Measurements from ENCODE around the gene NLK.

- TF ChIP-seq NR1H2 (CRISPR knock-in tag; IDR thresholded peaks at IDR 0.05), result no peak
- TF ChIP-seq JUN (CRISPR knock-in tag; IDR thresholded peaks at IDR 0.05), result no peak
- no peak for TF ChIP-seq CREM (CRISPR knock-in tag; IDR thresholded peaks at IDR 0.05)
- TF ChIP-seq, protein P1, sequence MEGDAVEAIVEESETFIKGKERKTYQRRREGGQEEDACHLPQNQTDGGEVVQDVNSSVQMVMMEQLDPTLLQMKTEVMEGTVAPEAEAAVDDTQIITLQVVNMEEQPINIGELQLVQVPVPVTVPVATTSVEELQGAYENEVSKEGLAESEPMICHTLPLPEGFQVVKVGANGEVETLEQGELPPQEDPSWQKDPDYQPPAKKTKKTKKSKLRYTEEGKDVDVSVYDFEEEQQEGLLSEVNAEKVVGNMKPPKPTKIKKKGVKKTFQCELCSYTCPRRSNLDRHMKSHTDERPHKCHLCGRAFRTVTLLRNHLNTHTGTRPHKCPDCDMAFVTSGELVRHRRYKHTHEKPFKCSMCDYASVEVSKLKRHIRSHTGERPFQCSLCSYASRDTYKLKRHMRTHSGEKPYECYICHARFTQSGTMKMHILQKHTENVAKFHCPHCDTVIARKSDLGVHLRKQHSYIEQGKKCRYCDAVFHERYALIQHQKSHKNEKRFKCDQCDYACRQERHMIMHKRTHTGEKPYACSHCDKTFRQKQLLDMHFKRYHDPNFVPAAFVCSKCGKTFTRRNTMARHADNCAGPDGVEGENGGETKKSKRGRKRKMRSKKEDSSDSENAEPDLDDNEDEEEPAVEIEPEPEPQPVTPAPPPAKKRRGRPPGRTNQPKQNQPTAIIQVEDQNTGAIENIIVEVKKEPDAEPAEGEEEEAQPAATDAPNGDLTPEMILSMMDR (IDR thresholded peaks at IDR 0.05), result no peak
- no peak for TF ChIP-seq ESRRA (CRISPR knock-in tag; IDR thresholded peaks at IDR 0.05; ENCODE audit: borderline replicate concordance)
- TF ChIP-seq, protein P2, sequence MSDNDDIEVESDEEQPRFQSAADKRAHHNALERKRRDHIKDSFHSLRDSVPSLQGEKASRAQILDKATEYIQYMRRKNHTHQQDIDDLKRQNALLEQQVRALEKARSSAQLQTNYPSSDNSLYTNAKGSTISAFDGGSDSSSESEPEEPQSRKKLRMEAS (CRISPR knock-in tag; IDR thresholded peaks at IDR 0.05), result no peak
- no peak for TF ChIP-seq ATF1 (CRISPR knock-in tag; IDR thresholded peaks at IDR 0.05)
- no peak for TF ChIP-seq USF1 (CRISPR knock-in tag; IDR thresholded peaks at IDR 0.05)
- no peak for TF ChIP-seq ZNF219 (CRISPR knock-in tag; IDR thresholded peaks at IDR 0.05; ENCODE audit: borderline replicate concordance)
- TF ChIP-seq JAZF1 (CRISPR knock-in tag; IDR thresholded peaks at IDR 0.05), result no peak
- no peak for TF ChIP-seq IRF2 (CRISPR knock-in tag; IDR thresholded peaks at IDR 0.05; ENCODE audit: borderline replicate concordance, low read depth)
- TF ChIP-seq IRF1 (CRISPR knock-in tag; IDR thresholded peaks at IDR 0.05), result no peak
- TF ChIP-seq CREB1 (CRISPR knock-in tag; IDR thresholded peaks at IDR 0.05), result no peak
- TF ChIP-seq TCF7 (CRISPR knock-in tag; IDR thresholded peaks at IDR 0.05; ENCODE audit: low read depth), result no peak
Measured at GRCh38 chr17:28244446-28244845, 202.0 kb downstream of the NLK start.
